HG03565 (cell line): ENCODE data around the gene TERB1.

Source experiments
- ATAC-seq: cut with Tn5 transposase; IDR thresholded peaks from one replicate; pipeline ENCODE4 v1.9.1; 2021; ENCODE audit warnings: mild to moderate bottlenecking, moderate library complexity; ENCODE audit not compliant: unreplicated experiment

Gene TERB1

GRCh38 chr16:66750279-66751052 is 50.9 kb downstream of the TERB1 start:
- ATAC-seq = no peak

DNA sequence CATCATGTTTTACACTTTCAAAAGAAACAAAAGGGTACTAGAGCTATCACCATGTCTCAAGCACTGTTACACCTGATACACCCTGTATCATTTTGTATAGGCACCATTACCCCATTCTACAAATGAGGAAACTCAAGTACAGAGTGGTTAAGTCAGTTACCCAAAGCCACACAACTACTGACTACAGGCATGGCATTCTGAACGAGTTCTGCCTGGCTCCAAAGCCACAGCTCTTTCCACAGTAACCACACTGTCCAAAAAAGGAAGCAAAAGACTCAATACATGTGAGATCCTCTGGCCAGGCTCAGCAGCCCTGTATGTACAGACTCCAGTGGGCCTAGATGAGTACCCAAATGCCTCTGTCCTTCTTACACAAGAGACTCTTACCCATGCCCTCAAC is 54.7 kb downstream of the TERB1 start:
- peak; percentile 44 for ATAC-seq

GRCh38 chr16:66746048-66746447 is 55.3 kb downstream of the TERB1 start:
- ATAC-seq = no peak

- no peak for ATAC-seq
Measured at GRCh38 chr16:66741950-66742808, 59.2 kb downstream of the TERB1 start.

- no peak for ATAC-seq
Measured at GRCh38 chr16:66741169-66741900, 60.0 kb downstream of the TERB1 start.

- ATAC-seq = no peak
Measured at GRCh38 chr16:66740533-66740932, 60.9 kb downstream of the TERB1 start.

GRCh38 chr16:66740010-66740409 is 61.4 kb downstream of the TERB1 start:
- ATAC-seq = no peak

- no peak for ATAC-seq
Measured at GRCh38 chr16:66735891-66736290, 65.5 kb downstream of the TERB1 start.

DNA sequence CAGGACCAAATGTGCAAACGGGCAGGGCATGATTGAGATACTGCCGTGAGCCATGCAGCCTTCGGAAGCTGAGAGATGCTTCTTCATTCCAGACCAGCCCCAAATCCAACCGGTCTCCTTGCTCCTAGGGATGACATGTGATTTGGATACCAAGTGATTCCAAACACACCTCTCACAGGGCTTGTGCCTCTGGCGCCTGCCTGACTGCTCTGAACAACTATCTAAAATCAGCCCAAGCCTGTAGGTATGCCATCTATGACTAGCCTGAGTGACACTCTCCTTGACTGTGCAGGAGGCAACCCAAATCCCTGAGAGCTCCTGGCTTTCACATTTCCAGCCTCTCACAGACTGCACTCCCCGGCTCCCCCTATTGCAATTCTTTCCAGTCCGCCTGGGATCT is 70.3 kb downstream of the TERB1 start:
- no peak for ATAC-seq

- ATAC-seq = no peak
Measured at GRCh38 chr16:66728804-66729203, 72.6 kb downstream of the TERB1 start.

DNA sequence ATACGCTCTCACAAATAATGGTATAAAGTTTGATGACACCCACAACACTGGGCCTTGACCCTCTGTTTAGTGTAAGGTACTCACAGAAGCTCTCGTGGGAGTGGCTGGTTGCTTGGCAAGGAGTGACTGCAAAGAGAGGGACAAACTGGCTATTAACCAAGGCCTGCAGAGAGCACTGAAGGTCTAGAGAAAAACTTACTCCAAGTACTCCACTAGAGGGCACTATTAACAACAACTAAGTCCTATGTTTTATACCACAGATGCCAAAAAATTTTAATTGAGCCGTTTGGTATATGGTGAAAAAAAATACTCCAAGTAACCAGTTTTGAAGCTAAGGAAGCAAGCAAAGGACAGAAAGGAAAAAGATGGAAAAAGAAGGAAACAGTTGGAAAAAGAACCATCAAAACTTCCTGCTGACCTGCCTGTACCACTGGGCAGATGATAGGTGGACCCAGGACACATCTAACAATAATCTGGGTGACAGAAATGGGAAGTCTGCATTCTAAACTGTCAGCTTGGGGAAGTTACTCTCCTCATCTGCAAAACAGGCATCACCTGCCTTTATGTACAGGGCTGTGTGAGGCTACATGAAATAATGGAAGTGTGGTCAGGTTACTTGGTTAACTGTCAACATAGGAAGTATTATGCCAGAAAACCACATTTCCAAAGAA is 73.1 kb downstream of the TERB1 start:
- ATAC-seq = peak; percentile 43

- ATAC-seq = no peak
Measured at GRCh38 chr16:66720766-66721165, 80.6 kb downstream of the TERB1 start.

DNA sequence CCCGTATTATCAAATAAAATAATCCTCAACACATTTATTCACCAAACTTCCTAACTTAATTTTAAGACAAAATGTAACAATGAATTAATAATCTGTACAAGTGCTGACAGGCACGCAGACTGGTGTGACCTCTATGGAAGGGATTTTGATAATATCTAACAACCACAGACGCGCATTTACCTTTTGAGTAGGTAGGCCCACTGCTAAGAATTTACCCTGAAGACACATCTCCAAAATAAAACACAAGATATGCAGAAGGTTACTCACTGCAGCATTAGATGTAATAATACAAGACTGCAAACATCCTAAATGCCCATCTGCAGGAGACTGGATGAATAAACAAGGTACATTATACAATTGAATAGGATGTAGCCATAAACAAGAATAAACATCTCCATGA is 82.1 kb downstream of the TERB1 start:
- ATAC-seq = no peak

DNA sequence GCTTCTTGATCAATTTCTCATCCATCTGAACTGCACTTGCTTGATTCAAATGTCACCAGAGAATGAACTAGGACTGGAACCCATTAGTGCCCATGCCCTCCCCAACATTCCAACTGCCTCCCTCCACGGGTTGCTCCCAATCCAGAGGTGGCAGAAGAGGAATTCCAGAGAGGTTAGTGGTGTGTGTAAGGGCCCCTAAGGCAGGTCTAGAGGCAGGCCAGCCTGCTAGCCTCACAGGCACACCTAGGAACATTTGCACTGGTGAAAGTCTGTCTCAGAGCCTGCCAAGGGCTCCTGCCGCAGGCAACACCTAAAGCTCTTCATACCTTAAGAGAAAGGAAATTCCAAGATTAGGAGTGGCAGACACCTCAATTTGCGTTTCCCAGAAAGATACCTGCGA is 83.6 kb downstream of the TERB1 start:
- no peak for ATAC-seq

GRCh38 chr16:66717112-66717675 is 84.2 kb downstream of the TERB1 start:
- ATAC-seq = no peak

DNA sequence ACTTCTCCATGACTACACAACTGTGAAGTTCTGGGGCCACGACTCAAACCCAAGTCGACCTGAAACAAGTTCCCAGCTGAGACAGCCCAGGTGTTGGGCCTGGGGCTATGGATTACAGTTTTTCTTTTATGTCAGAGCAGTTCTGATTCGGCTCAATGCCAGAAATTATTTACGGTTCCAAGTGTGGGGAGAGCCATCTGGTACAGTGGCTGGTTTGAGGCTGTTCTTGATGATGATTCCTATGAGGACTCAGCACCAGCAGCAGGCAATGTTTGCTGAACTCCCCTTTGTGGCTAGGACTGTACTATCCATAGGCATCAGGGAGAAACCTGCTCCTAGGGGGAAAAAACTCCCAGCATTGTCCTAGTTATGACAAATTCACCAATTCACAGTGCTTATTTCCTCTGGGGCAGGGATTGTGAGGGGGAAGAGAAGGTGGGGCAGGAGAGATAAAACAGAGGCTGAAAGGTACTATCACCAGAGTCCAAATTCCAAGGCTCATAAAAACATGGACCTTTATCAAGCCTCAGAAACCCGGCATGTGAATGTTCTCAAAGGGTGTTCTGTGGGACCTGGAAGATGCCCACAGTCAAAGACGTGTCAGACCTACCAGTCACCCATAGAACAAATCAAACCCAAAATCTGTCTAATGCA is 86.6 kb downstream of the TERB1 start:
- ATAC-seq = no peak

DNA sequence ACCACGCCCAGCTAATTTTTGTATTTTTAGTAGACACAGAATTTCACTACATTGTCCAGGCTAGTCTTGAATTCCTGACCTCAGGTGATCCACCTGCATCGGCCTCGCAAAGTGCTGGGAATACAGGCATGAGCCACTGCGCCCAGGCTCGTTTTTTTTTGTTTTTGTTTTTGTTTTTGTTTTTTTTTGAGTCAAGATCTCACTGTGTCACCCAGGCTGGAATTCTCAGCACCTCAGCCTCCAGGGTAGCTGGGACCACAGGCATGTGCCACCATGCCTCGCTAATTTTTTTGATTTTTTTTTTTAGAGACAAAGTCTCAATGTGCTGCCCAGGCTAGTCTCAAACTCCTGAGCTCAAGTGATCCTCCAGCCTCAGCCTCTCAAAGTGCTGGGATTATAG is 87.3 kb downstream of the TERB1 start:
- ATAC-seq = no peak

GRCh38 chr16:66713076-66713475 is 88.3 kb downstream of the TERB1 start:
- no peak for ATAC-seq

DNA sequence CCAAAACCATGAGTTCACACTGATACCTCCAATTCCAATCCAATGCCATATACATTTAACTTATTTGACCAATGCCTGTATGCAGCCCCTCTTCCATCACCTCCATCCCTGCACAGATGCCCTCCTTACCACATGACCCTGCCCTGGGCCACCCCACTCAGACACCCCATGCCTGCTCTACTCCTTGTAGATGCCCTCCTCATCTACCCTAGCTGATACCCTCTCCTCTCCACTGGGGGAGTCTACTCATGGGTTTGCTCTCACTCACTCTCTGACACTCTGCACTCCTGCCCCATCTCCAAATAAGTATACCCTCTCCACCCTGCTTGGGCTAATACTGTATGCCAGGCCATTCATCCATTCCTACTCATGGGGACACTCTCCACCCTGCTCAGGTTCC is 88.9 kb downstream of the TERB1 start:
- ATAC-seq = no peak

DNA sequence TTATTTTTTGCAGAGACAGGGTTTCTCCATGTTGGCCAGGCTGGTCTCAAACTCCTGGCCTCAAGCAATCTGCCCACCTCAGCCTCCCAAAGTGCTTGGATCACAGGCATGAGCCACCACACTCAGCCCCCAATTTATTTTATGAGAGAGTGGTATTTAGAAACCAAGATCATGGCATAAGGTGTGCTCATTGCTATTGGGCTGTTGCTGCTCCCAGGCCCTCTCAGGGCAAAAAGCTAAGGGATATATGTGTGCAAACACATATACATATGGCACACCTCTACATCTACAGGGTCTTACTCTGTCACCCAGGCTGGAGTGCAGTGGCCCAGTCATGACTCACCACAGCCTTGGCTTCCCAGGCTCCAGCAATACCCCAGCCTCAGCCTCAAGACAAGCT is 89.8 kb downstream of the TERB1 start:
- no peak for ATAC-seq
